ENCODE measurements around the gene CCND2.

Gene CCND2

GRCh38 chr12:4277857-4278256, 4.3 kb downstream of the CCND2 start:
- DNase-seq: no peak

- DNase-seq: no peak
Measured at GRCh38 chr12:4278329-4279197, 5.0 kb downstream of the CCND2 start.

- no peak for DNase-seq
Measured at GRCh38 chr12:4279198-4279690, 5.7 kb downstream of the CCND2 start.

GRCh38 chr12:4280351-4281163, 7.0 kb downstream of the CCND2 start:
- DNase-seq: no peak

GRCh38 chr12:4281173-4281654, 7.7 kb downstream of the CCND2 start:
- DNase-seq: no peak

GRCh38 chr12:4282103-4282891, 8.7 kb downstream of the CCND2 start:
- no peak for DNase-seq

GRCh38 chr12:4282892-4283511, 9.4 kb downstream of the CCND2 start:
- no peak for DNase-seq

GRCh38 chr12:4283512-4284255, 10.1 kb downstream of the CCND2 start:
- DNase-seq: no peak

- no peak for DNase-seq
Measured at GRCh38 chr12:4284306-4284705, 10.7 kb downstream of the CCND2 start.

- DNase-seq: no peak
Measured at GRCh38 chr12:4285070-4285469, 11.5 kb downstream of the CCND2 start.

- no peak for DNase-seq
Measured at GRCh38 chr12:4286228-4286627, 12.7 kb downstream of the CCND2 start.

- no peak for DNase-seq
Measured at GRCh38 chr12:4286771-4287317, 13.3 kb downstream of the CCND2 start.

- DNase-seq: no peak
Measured at GRCh38 chr12:4287325-4288211, 14.0 kb downstream of the CCND2 start.

- DNase-seq: no peak
Measured at GRCh38 chr12:4288296-4289131, 15.0 kb downstream of the CCND2 start.

- DNase-seq: no peak
Measured at GRCh38 chr12:4289231-4289878, 15.8 kb downstream of the CCND2 start.

GRCh38 chr12:4289998-4290790, 16.6 kb downstream of the CCND2 start:
- no peak for DNase-seq

- DNase-seq: no peak
Measured at GRCh38 chr12:4292341-4293073, 18.9 kb downstream of the CCND2 start.
